H1 (cell line): ENCODE data around the gene ADAM12. TPM values are rescaled to one million over a fixed set of nuclear protein-coding genes. Genes with fewer than 3 reads are reported as not detected.

ENCODE experiments used
- CTCF ChIA-PET: fragments of 300-600 bp; sonication (Branson Sonifier 250); formaldehyde crosslinking; loops from one replicate; lab custom pipeline; 2021; ENCODE audit not compliant: partially characterized antibody; lab: Charles Lee
- POLR2A ChIA-PET: fragments of 300-600 bp; sonication (Branson Sonifier 250); formaldehyde crosslinking; loops from one replicate; lab custom pipeline; 2021; ENCODE audit warnings: inconsistent platforms; ENCODE audit not compliant: partially characterized antibody; lab: Charles Lee
- DNase-seq, 2 experiments: peaks; one replicate each; pipeline versions ENCODE4 v3.0.0 to v3.0.0-alpha.2; 2010 to 2022; ENCODE audit warnings: low spot score in 2 of 2, low read depth in 1 of 2, mixed read lengths in 1 of 2
- FAIRE-seq: peaks from 2 replicates; lab custom pipeline; 2011; peaks lifted over from hg19 to GRCh38; lab: Jason Lieb, UNC
- H2AFZ ChIP-seq: 2 replicates; pipeline ENCODE4 v1.8.1; 2012; ENCODE audit warnings: low read length, inconsistent platforms
- H2AK5ac ChIP-seq: 2 replicates; pipeline ENCODE4 v1.6.1; 2013; ENCODE audit warnings: low read depth, low read length
- H2BK120ac ChIP-seq: replicated peaks from 2 replicates; pipeline ENCODE3; 2013; ENCODE audit warnings: low read depth, low read length, inconsistent platforms
- H2BK12ac ChIP-seq: 2 replicates; pipeline ENCODE4 v1.6.1; 2013; ENCODE audit warnings: low read depth, low read length
- H2BK15ac ChIP-seq: 2 replicates; pipeline ENCODE4 v1.6.1; 2013; ENCODE audit warnings: low read length
- H2BK20ac ChIP-seq: 2 replicates; pipeline ENCODE4 v1.6.1; 2013; ENCODE audit warnings: low read length
- H2BK5ac ChIP-seq: 2 replicates; pipeline ENCODE4 v1.6.1; 2013; ENCODE audit warnings: low read depth, low read length
- H3K14ac ChIP-seq: 2 replicates; pipeline ENCODE4 v1.6.1; 2013; ENCODE audit warnings: inconsistent platforms; ENCODE audit not compliant: insufficient read length
- H3K18ac ChIP-seq: 2 replicates; pipeline ENCODE4 v1.6.1; 2013; ENCODE audit warnings: low read length; ENCODE audit errors: extremely low read depth
- H3K23ac ChIP-seq: 2 replicates; pipeline ENCODE4 v1.6.1; 2013; ENCODE audit warnings: inconsistent platforms; ENCODE audit not compliant: insufficient read length
- H3K23me2 ChIP-seq: 2 replicates; pipeline ENCODE4 v1.6.1; 2013; ENCODE audit warnings: low read depth, low read length
- H3K27ac ChIP-seq: 2 replicates; pipeline ENCODE4 v1.6.1; 2011; ENCODE audit warnings: low read depth, low read length, inconsistent platforms
- H3K27me3 ChIP-seq, 4 experiments: replicated peaks in 1 of 4; 1 replicate in 1 of 4; 2 replicates in 3 of 4; pipeline versions ENCODE4 v1.6.1 to v1.8.1; 2011 to 2013; ENCODE audit warnings: low read length in 3 of 4, mild to moderate bottlenecking in 3 of 4, inconsistent platforms in 2 of 4, mixed read lengths in 2 of 4, moderate library complexity in 1 of 4; ENCODE audit not compliant: control insufficient read depth in 3 of 4, insufficient read depth in 3 of 4; ENCODE audit errors: extremely low read depth in 1 of 4
- H3K36me3 ChIP-seq, 4 experiments: 2 replicates each; pipeline versions ENCODE4 v1.6.1 to v1.8.1; 2011 to 2013; ENCODE audit warnings: mild to moderate bottlenecking in 4 of 4, low read length in 3 of 4, moderate library complexity in 2 of 4, control low read depth in 1 of 4, inconsistent platforms in 1 of 4; ENCODE audit not compliant: insufficient read depth in 4 of 4, control insufficient read depth in 2 of 4
- H3K4ac ChIP-seq: replicated peaks from 2 replicates; pipeline ENCODE3; 2013; ENCODE audit warnings: low read length, low read depth, mixed read lengths, inconsistent platforms; ENCODE audit not compliant: insufficient read length
- H3K4me1 ChIP-seq, 4 experiments: replicated peaks in 1 of 4; 1 replicate in 1 of 4; 2 replicates in 3 of 4; pipeline versions ENCODE4 v1.6.1 to v1.8.1; 2011 to 2013; ENCODE audit warnings: low read length in 3 of 4, inconsistent platforms in 2 of 4, mixed read lengths in 1 of 4; ENCODE audit not compliant: insufficient read depth in 4 of 4, control insufficient read depth in 3 of 4
- H3K4me2 ChIP-seq, 2 experiments: 2 replicates each; pipeline versions ENCODE4 v1.6.1 to v1.8.1; 2011 to 2013; ENCODE audit warnings: low read depth in 2 of 2, low read length in 2 of 2, control low read depth in 1 of 2, inconsistent platforms in 1 of 2, mild to moderate bottlenecking in 1 of 2; ENCODE audit not compliant: insufficient read depth in 1 of 2
- H3K4me3 ChIP-seq, 4 experiments: fragments of 200-600, 300-600 bp in 1 of 4; sonication (generic), shearing (Covaris generic), sonication (Bioruptor Twin) in 1 of 4; 2 replicates each; pipeline versions ENCODE4 v1.5.1 to v1.8.1; 2011 to 2016; ENCODE audit warnings: low read length in 4 of 4, low read depth in 3 of 4, control low read depth in 2 of 4, inconsistent platforms in 2 of 4, mild to moderate bottlenecking in 2 of 4, mixed read lengths in 1 of 4, moderate library complexity in 1 of 4; ENCODE audit not compliant: insufficient read depth in 2 of 4; ENCODE audit errors: extremely low read depth in 1 of 4
- H3K56ac ChIP-seq: replicated peaks from 2 replicates; pipeline ENCODE3; 2013; ENCODE audit warnings: low read depth, mild to moderate bottlenecking, mixed read lengths, low read length, inconsistent platforms; ENCODE audit not compliant: insufficient read length
- H3K79me1 ChIP-seq: 2 replicates; pipeline ENCODE4 v1.6.1; 2013; ENCODE audit warnings: low read depth, low read length, control low read depth
- H3K79me2 ChIP-seq, 2 experiments: 2 replicates each; pipeline versions ENCODE4 v1.6.1 to v1.8.1; 2012 to 2013; ENCODE audit warnings: low read length in 2 of 2, mild to moderate bottlenecking in 2 of 2, inconsistent platforms in 1 of 2; ENCODE audit not compliant: insufficient read depth in 2 of 2, control insufficient read depth in 1 of 2
- H3K9ac ChIP-seq, 4 experiments: replicated peaks in 1 of 4; 1 replicate in 1 of 4; 2 replicates in 3 of 4; pipeline versions ENCODE4 v1.6.1 to v1.8.1; 2011 to 2013; ENCODE audit warnings: low read depth in 3 of 4, low read length in 3 of 4, control low read depth in 2 of 4, mild to moderate bottlenecking in 2 of 4, moderate library complexity in 2 of 4, inconsistent platforms in 1 of 4; ENCODE audit errors: extremely low read depth in 1 of 4
- H3K9me3 ChIP-seq, 2 experiments: 2 replicates each; pipeline versions ENCODE4 v1.6.1 to v1.8.1; 2012 to 2013; ENCODE audit warnings: mild to moderate bottlenecking in 2 of 2, moderate library complexity in 2 of 2, control low read depth in 1 of 2, inconsistent platforms in 1 of 2, low read depth in 1 of 2, low read length in 1 of 2, mixed read lengths in 1 of 2; ENCODE audit not compliant: insufficient read depth in 2 of 2
- H4K20me1 ChIP-seq, 2 experiments: replicated peaks in 1 of 2; 2 replicates each; pipeline versions ENCODE3 to v1.8.1; 2011 to 2013; ENCODE audit warnings: inconsistent platforms in 2 of 2, low read length in 2 of 2, mild to moderate bottlenecking in 1 of 2; ENCODE audit not compliant: insufficient read depth in 2 of 2, control insufficient read depth in 1 of 2
- H4K5ac ChIP-seq: 2 replicates; pipeline ENCODE4 v1.6.1; 2013; ENCODE audit warnings: low read length, low read depth, mixed read lengths, inconsistent platforms; ENCODE audit not compliant: insufficient read length
- H4K8ac ChIP-seq: 2 replicates; pipeline ENCODE4 v1.8.0; 2013; ENCODE audit warnings: mild to moderate bottlenecking, moderate library complexity, low read length, inconsistent platforms; ENCODE audit not compliant: insufficient read depth; ENCODE audit errors: extremely low read depth
- H4K91ac ChIP-seq: replicated peaks from 2 replicates; pipeline ENCODE3; 2013; ENCODE audit warnings: low read length, mixed read lengths, inconsistent platforms; ENCODE audit not compliant: insufficient read length
- ATF3 ChIP-seq: IDR thresholded peaks from 2 replicates; pipeline ENCODE4 v1.6.1; 2011; ENCODE audit warnings: low read depth, mild to moderate bottlenecking, low read length; ENCODE audit not compliant: insufficient read depth
- BRCA1 ChIP-seq: IDR thresholded peaks from 2 replicates; pipeline ENCODE4 v1.6.1; 2012; ENCODE audit warnings: low read depth, low read length, improper control_type of control experiment
- CEBPB ChIP-seq: IDR thresholded peaks from 2 replicates; pipeline ENCODE4 v1.6.1; 2012; ENCODE audit warnings: low read depth, low read length
- CHD1 ChIP-seq: IDR thresholded peaks from 2 replicates; pipeline ENCODE4 v1.6.1; 2012; ENCODE audit warnings: low read depth, low read length, improper control_type of control experiment
- CTBP2 ChIP-seq: IDR thresholded peaks from 2 replicates; pipeline ENCODE4 v1.7.0; 2011; ENCODE audit warnings: borderline replicate concordance, mild to moderate bottlenecking, moderate library complexity, mixed read lengths, low read length; ENCODE audit not compliant: insufficient read depth, insufficient read length
- E2F6 ChIP-seq: IDR thresholded peaks from 2 replicates; pipeline ENCODE4 v1.6.1; 2012; ENCODE audit warnings: inconsistent platforms
- JUND ChIP-seq: IDR thresholded peaks from 2 replicates; pipeline ENCODE4 v1.6.1; 2011; ENCODE audit warnings: mild to moderate bottlenecking, improper control_type of control experiment, low read length
- KDM5A ChIP-seq: fragments of 200-600 bp; IDR thresholded peaks from 2 replicates; pipeline ENCODE4 v1.7.1; 2012; ENCODE audit warnings: mild to moderate bottlenecking, low read length, inconsistent platforms, mixed read lengths
- MAX ChIP-seq: IDR thresholded peaks from 2 replicates; pipeline ENCODE4 v1.6.1; 2012; ENCODE audit warnings: inconsistent platforms
- NRF1 ChIP-seq: IDR thresholded peaks from 2 replicates; pipeline ENCODE4 v1.6.1; 2011; ENCODE audit warnings: mild to moderate bottlenecking, low read depth, low read length, improper control_type of control experiment
- POLR2AphosphoS5 ChIP-seq: IDR thresholded peaks from 2 replicates; pipeline ENCODE4 v1.6.1; 2011; ENCODE audit warnings: low read depth, low read length
- SIRT6 ChIP-seq: IDR thresholded peaks from one replicate; pipeline ENCODE4 v1.7.1; 2012; ENCODE audit warnings: low read length, inconsistent platforms
- SRF ChIP-seq: IDR thresholded peaks from 2 replicates; pipeline ENCODE4 v1.6.1; 2011; ENCODE audit warnings: mild to moderate bottlenecking, low read depth, low read length, moderate library complexity
- ZNF274 ChIP-seq: IDR thresholded peaks from 2 replicates; pipeline ENCODE4 v1.7.0; 2012; ENCODE audit warnings: low read length, borderline replicate concordance; ENCODE audit errors: extremely low read depth
- WGBS, 2 experiments: shearing (Covaris generic) in 1 of 2; methylation state at CpG; one replicate each; pipeline versions ENCODE4 v1.1.6 to v1.1.7; 2013 to 2015; ENCODE audit warnings: low lambda C conversion rate in 2 of 2, mixed read lengths in 2 of 2, inconsistent platforms in 1 of 2, low coverage in 1 of 2, missing lambda C conversion rate in 1 of 2; ENCODE audit not compliant: insufficient replicate concordance in 2 of 2, insufficient coverage in 1 of 2, insufficient read length in 1 of 2; ENCODE audit errors: extremely low coverage in 1 of 2, missing lambda C conversion rate in 1 of 2; 5-methylcytosine and 5-hydroxymethylcytosine counted together
- polyA plus RNA-seq, 7 experiments: library from polyadenylated mRNA; depleted of rRNA in 3 of 7; stranded (reverse) in 5 of 7; unstranded in 2 of 7; fragments of >200 nt in 5 of 7; fragments of 200-250 nt in 2 of 7; gene quantifications; 1 replicate in 5 of 7; 2 replicates in 1 of 7; 4 replicates in 1 of 7; pipeline versions ENCODE4 v1.2.1 to v1.2.3, GENCODE V29; 2011 to 2013; ENCODE audit warnings: missing spikeins in 2 of 7, mixed read lengths in 2 of 7
- total RNA-seq: library from RNA; stranded (reverse); fragmentation: NEBNext Ultra II Directional; extraction: Animal tissue kit (Norgen Biotek cat#: 25700); gene quantifications from 2 replicates; pipeline ENCODE4 v1.2.1, GENCODE V29; 2021

Gene ADAM12
- total and polyA plus RNA-seq, 2 of the 8 experiments (the other 6 are each of a cell fraction or from before 2014, with no cell fraction given): 0.07 to 0.17 TPM

- H3K27me3 ChIP-seq: no peaks in the 10 kb centered on the region
- H3K23ac ChIP-seq: no peak overlapping the region
- H2AFZ ChIP-seq: no peak overlapping the region
- no peak overlapping the region for H3K14ac ChIP-seq
- DNase-seq (no peak), FAIRE-seq (no peak)
- no peak overlapping the region for H2BK15ac ChIP-seq
- no peak overlapping the region for H2BK5ac ChIP-seq
- WGBS, 2 experiments: 86% methylated on average over 4 of the region's 4 CpGs; no CpG with 5 or more reads in 1 of the 2 experiments
- no peak overlapping the region for H3K18ac ChIP-seq
- no peaks in the 10 kb centered on the region for H3K9me3 ChIP-seq
- no peak overlapping the region for H2BK12ac ChIP-seq
- no peaks in the 10 kb centered on the region for H3K23me2 ChIP-seq
- no peak overlapping the region for H3K4ac ChIP-seq
- no peak overlapping the region for H2BK20ac ChIP-seq
- no peaks in the 10 kb centered on the region for H3K79me1 ChIP-seq
- no peak overlapping the region for H3K4me3 ChIP-seq
- no peak overlapping the region for H3K9ac ChIP-seq
- ChIA-PET CTCF (interaction anchor here (0.5 kb wide), 1 partner anchor 189 kb away, joined by 3 read pairs; no protein-coding TSS in a partner anchor), POLR2A (no interaction called here)
- H4K8ac ChIP-seq: peak overlapping the region; percentile 19; the same call in 1 of the 2 replicates
- no peak overlapping the region for H3K56ac ChIP-seq
- no peaks in the 10 kb centered on the region for H3K36me3 ChIP-seq
- no peak overlapping the region for H4K91ac ChIP-seq
- H3K4me2 ChIP-seq: no peak overlapping the region
- peaks cover 0 to 9% (median 4%) of the 10 kb centered on the region in 4 experiments; a peak in 5 of 7 replicates for H3K4me1 ChIP-seq
- H3K79me2 ChIP-seq: no peaks in the 10 kb centered on the region
- H3K27ac ChIP-seq: no peak overlapping the region
- no peak overlapping the region for H2AK5ac ChIP-seq
- H4K5ac ChIP-seq: no peak overlapping the region
- H4K20me1 ChIP-seq: no peaks in the 10 kb centered on the region
- no peak overlapping the region for H2BK120ac ChIP-seq
- no peak for TF ChIP-seq ZNF274
- no peak for TF ChIP-seq CEBPB
- no peak for TF ChIP-seq KDM5A
- no peak for TF ChIP-seq MAX
- no peak for TF ChIP-seq CHD1
- no peak for TF ChIP-seq ATF3
- no peak for TF ChIP-seq E2F6
- TF ChIP-seq CTBP2: no peak
- no peak for TF ChIP-seq POLR2AphosphoS5
- no peak for TF ChIP-seq BRCA1
- no peak for TF ChIP-seq SIRT6
- TF ChIP-seq NRF1: no peak
- TF ChIP-seq JUND: no peak
- TF ChIP-seq SRF: no peak
Measured at GRCh38 chr10:126041117-126041516, 347.2 kb downstream of the ADAM12 start.
